ENCODE data around the gene CIC. TPM values are rescaled to one million over a fixed set of nuclear protein-coding genes. Genes with fewer than 3 reads are reported as not detected.
A peak's percentile ranks its signal among the peaks of the same experiment; 100 is the strongest.

CIC gene
- total RNA-seq, 3 donors from 2014 or later (not counting 1 experiment from before 2014, with no cell fraction given) = 95.4 to 121 (median 108) TPM

- Mint-ChIP-seq H3K27me3 (ENCODE audit: low read depth in 2 of 2) (peaks cover 23 to 39% of the 10 kb centered on the region in 2 donors), H3K9me3 (no peaks in the 10 kb centered on the region), H3K4me3 (peak within 1 kb of the TSS; percentile 81), H3K4me1 (peaks cover 23 to 34% of the 10 kb centered on the region in 2 donors), H3K27ac (no peak within 1 kb of the TSS), H3K36me3 (no peaks in the 10 kb centered on the region)
- ATAC-seq = peak; percentile 63 to 79 (median 68)
- Histone ChIP-seq H3K9me3 (ENCODE audit: control insufficient read depth, insufficient read depth, low read length) (no peaks in the 10 kb centered on the region), H3K27me3 (ENCODE audit: control insufficient read depth, insufficient read depth, low read length) (peaks cover 25% of the 10 kb centered on the region), H3K4me3 (ENCODE audit: low read length) (no peak within 1 kb of the TSS), H3K4me1 (ENCODE audit: control insufficient read depth, insufficient read depth, low read length) (peaks cover 36% of the 10 kb centered on the region), H3K36me3 (ENCODE audit: control insufficient read depth, insufficient read depth, low read length) (no peaks in the 10 kb centered on the region), H3K27ac (ENCODE audit: low read length) (no peak within 1 kb of the TSS)
- no peak for TF ChIP-seq CTCF (IDR thresholded peaks at IDR 0.05)
- intact Hi-C loops (cut with micrococcal nuclease) = no loop called here
- DNase-seq = peak in 1 of 2 donors; percentile 60
- WGBS (ENCODE audit: insufficient coverage) = under 1% methylated on average over 67 of the region's 67 CpGs
Measured at GRCh38 chr19:42313096-42313839, 44.2 kb downstream of the CIC start, which contains the start of gene TMEM145. TSS of gene TMEM145 (plus strand) at chr19:42313309. CDS start at chr19:42313377, 68 bp downstream.

GRCh38 chr19:42313840-42314755 lies 45.0 kb downstream of the CIC start:
- ATAC-seq (no peak), DNase-seq (no peak)
- peaks cover 25% of the 10 kb centered on the region for H3K27me3 ChIP-seq (ENCODE audit: control insufficient read depth, insufficient read depth, low read length)
- intact Hi-C loops (cut with micrococcal nuclease) = no loop called here
- Mint-ChIP-seq H3K4me3 (peak overlapping the region; percentile 49), H3K9me3 (no peaks in the 10 kb centered on the region), H3K27ac (no peak overlapping the region), H3K4me1 (peaks cover 23 to 34% of the 10 kb centered on the region in 2 donors), H3K36me3 (no peaks in the 10 kb centered on the region), H3K27me3 (ENCODE audit: low read depth in 2 of 2) (peaks cover 23 to 39% of the 10 kb centered on the region in 2 donors)
- no peak for TF ChIP-seq CTCF (IDR thresholded peaks at IDR 0.05)
- no peak overlapping the region for H3K4me3 ChIP-seq (ENCODE audit: low read length)
- WGBS (ENCODE audit: insufficient coverage) = 32% methylated on average over 24 of the region's 26 CpGs
- H3K9me3 ChIP-seq (ENCODE audit: control insufficient read depth, insufficient read depth, low read length) = no peaks in the 10 kb centered on the region
- H3K4me1 ChIP-seq (ENCODE audit: control insufficient read depth, insufficient read depth, low read length) = peaks cover 36% of the 10 kb centered on the region
- H3K27ac ChIP-seq (ENCODE audit: low read length) = no peak overlapping the region
- no peaks in the 10 kb centered on the region for H3K36me3 ChIP-seq (ENCODE audit: control insufficient read depth, insufficient read depth, low read length)

- H3K36me3 Mint-ChIP-seq = no peaks in the 10 kb centered on the region
- DNase-seq (no peak), ATAC-seq (no peak)
- H3K27me3 ChIP-seq (ENCODE audit: control insufficient read depth, insufficient read depth, low read length) = peaks cover 25% of the 10 kb centered on the region
- peaks cover 36% of the 10 kb centered on the region for H3K4me1 ChIP-seq (ENCODE audit: control insufficient read depth, insufficient read depth, low read length)
- WGBS (ENCODE audit: insufficient coverage) = 92% methylated on average over 4 of the region's 5 CpGs
- H3K27me3 Mint-ChIP-seq (ENCODE audit: low read depth in 2 of 2) = peaks cover 23 to 39% of the 10 kb centered on the region in 2 donors
- no peaks in the 10 kb centered on the region for H3K36me3 ChIP-seq (ENCODE audit: control insufficient read depth, insufficient read depth, low read length)
- intact Hi-C loops (cut with micrococcal nuclease) = no loop called here
- no peak overlapping the region for H3K4me3 ChIP-seq (ENCODE audit: low read length)
- H3K27ac ChIP-seq (ENCODE audit: low read length) = no peak overlapping the region
- peaks cover 23 to 34% of the 10 kb centered on the region in 2 donors for H3K4me1 Mint-ChIP-seq
- no peak overlapping the region for H3K27ac Mint-ChIP-seq
- H3K4me3 Mint-ChIP-seq = peak overlapping the region; percentile 25
- TF ChIP-seq CTCF (IDR thresholded peaks at IDR 0.05) = no peak
- no peaks in the 10 kb centered on the region for H3K9me3 ChIP-seq (ENCODE audit: control insufficient read depth, insufficient read depth, low read length)
- no peaks in the 10 kb centered on the region for H3K9me3 Mint-ChIP-seq
Measured at GRCh38 chr19:42315024-42315423, 46.0 kb downstream of the CIC start.
